DND-41 (cell line): ENCODE results near the gene SLC1A7.

Experiments used
- ATAC-seq: fragments of 200-7000 bp; cut with Tn5 transposase; 3 replicates; pipeline ENCODE4 v1.9.1; 2021; ENCODE audit warnings: low read depth; ENCODE audit not compliant: insufficient read depth
- DNase-seq: peaks from one replicate; pipeline ENCODE4 v3.0.0-alpha.2; 2020
- H2AFZ ChIP-seq: 2 replicates; pipeline ENCODE4 v1.6.0; 2012; ENCODE audit warnings: low read depth, low read length
- H3K27ac ChIP-seq: 2 replicates; pipeline ENCODE4 v1.5.1; 2012; ENCODE audit warnings: low read length, inconsistent platforms
- H3K27me3 ChIP-seq: fragments of 200-600 bp; sonication (generic); 2 replicates; pipeline ENCODE4 v1.6.0; 2012; ENCODE audit warnings: low read length, mild to moderate bottlenecking, inconsistent platforms; ENCODE audit not compliant: insufficient read depth, poor library complexity
- H3K36me3 ChIP-seq: 2 replicates; pipeline ENCODE4 v1.5.1; 2012; ENCODE audit warnings: low read length, inconsistent platforms; ENCODE audit not compliant: insufficient read depth
- H3K4me1 ChIP-seq: 2 replicates; pipeline ENCODE4 v1.5.1; 2012; ENCODE audit warnings: mild to moderate bottlenecking, low read length; ENCODE audit not compliant: insufficient read depth
- H3K4me2 ChIP-seq: 2 replicates; pipeline ENCODE4 v1.6.0; 2012; ENCODE audit warnings: mild to moderate bottlenecking, moderate library complexity, low read length, inconsistent platforms; ENCODE audit not compliant: insufficient read depth
- H3K4me3 ChIP-seq, 2 experiments: fragments of 200-600 bp in 1 of 2; shearing (Covaris generic) in 1 of 2; 2 replicates each; pipeline ENCODE4 v1.5.1; 2012 to 2016; ENCODE audit warnings: inconsistent platforms in 2 of 2, low read length in 2 of 2, mild to moderate bottlenecking in 2 of 2, low read depth in 1 of 2, moderate library complexity in 1 of 2
- H3K79me2 ChIP-seq: 2 replicates; pipeline ENCODE4 v1.6.0; 2012; ENCODE audit warnings: low read length, inconsistent platforms; ENCODE audit not compliant: insufficient read depth
- H3K9ac ChIP-seq: 2 replicates; pipeline ENCODE4 v1.6.0; 2012; ENCODE audit warnings: low read depth, mild to moderate bottlenecking, inconsistent platforms, low read length, moderate library complexity
- H3K9me3 ChIP-seq: 2 replicates; pipeline ENCODE4 v1.5.1; 2012; ENCODE audit warnings: low read length, moderate library complexity, mild to moderate bottlenecking, inconsistent platforms; ENCODE audit not compliant: insufficient read depth, severe bottlenecking
- H4K20me1 ChIP-seq: 2 replicates; pipeline ENCODE4 v1.6.0; 2012; ENCODE audit warnings: low read length; ENCODE audit not compliant: insufficient read depth
- CTCF ChIP-seq: IDR thresholded peaks from 2 replicates; pipeline ENCODE4 v1.5.1; 2012; ENCODE audit warnings: borderline replicate concordance, low read length, moderate library complexity, mild to moderate bottlenecking; ENCODE audit not compliant: poor library complexity, severe bottlenecking; ENCODE audit errors: extremely low read depth
- EZH2 ChIP-seq: IDR thresholded peaks from 3 replicates; pipeline ENCODE4 v1.6.1; 2012; ENCODE audit warnings: borderline replicate concordance, low read depth, mild to moderate bottlenecking, moderate library complexity, low read length, inconsistent platforms; ENCODE audit not compliant: severe bottlenecking

The SLC1A7 gene

GRCh38 chr1:53080041-53080440 is 62.4 kb downstream of the SLC1A7 start:
- Histone ChIP-seq H4K20me1 (peaks cover 5% of the 10 kb centered on the region), H3K4me1 (no peaks in the 10 kb centered on the region), H3K79me2 (no peaks in the 10 kb centered on the region), H3K9me3 (no peaks in the 10 kb centered on the region), H3K4me3 (no peak overlapping the region), H2AFZ (no peak overlapping the region), H3K9ac (no peak overlapping the region), H3K4me2 (no peak overlapping the region), H3K36me3 (no peaks in the 10 kb centered on the region), H3K27me3 (no peaks in the 10 kb centered on the region), H3K27ac (no peak overlapping the region)
- no peak for DNase-seq
- ATAC-seq, result no peak
- TF ChIP-seq EZH2 (no peak), CTCF (no peak)

- H4K20me1 ChIP-seq, result peaks cover 5% of the 10 kb centered on the region
- H3K9me3 ChIP-seq, result no peaks in the 10 kb centered on the region
- no peak overlapping the region for H3K4me3 ChIP-seq
- no peaks in the 10 kb centered on the region for H3K27me3 ChIP-seq
- no peak for TF ChIP-seq EZH2
- no peak for TF ChIP-seq CTCF
- DNase-seq (no peak), ATAC-seq (no peak)
- H3K9ac ChIP-seq, result no peak overlapping the region
- no peaks in the 10 kb centered on the region for H3K79me2 ChIP-seq
- H2AFZ ChIP-seq, result no peak overlapping the region
- H3K4me1 ChIP-seq, result no peaks in the 10 kb centered on the region
- H3K4me2 ChIP-seq, result no peak overlapping the region
- no peak overlapping the region for H3K27ac ChIP-seq
- H3K36me3 ChIP-seq, result no peaks in the 10 kb centered on the region
These were observed 63.2 kb downstream of the SLC1A7 start for GRCh38 chr1:53079251-53079650.

GRCh38 chr1:53078333-53079101 is 63.9 kb downstream of the SLC1A7 start:
- H3K9ac ChIP-seq, result no peak overlapping the region
- no peaks in the 10 kb centered on the region for H3K9me3 ChIP-seq
- DNase-seq (no peak), ATAC-seq (no peak)
- H3K4me3 ChIP-seq, result no peak overlapping the region
- TF ChIP-seq EZH2 (no peak), CTCF (no peak)
- no peaks in the 10 kb centered on the region for H3K27me3 ChIP-seq
- H3K27ac ChIP-seq, result no peak overlapping the region
- H3K36me3 ChIP-seq, result no peaks in the 10 kb centered on the region
- H3K4me2 ChIP-seq, result no peak overlapping the region
- H3K79me2 ChIP-seq, result no peaks in the 10 kb centered on the region
- no peaks in the 10 kb centered on the region for H3K4me1 ChIP-seq
- peaks cover 5% of the 10 kb centered on the region for H4K20me1 ChIP-seq
- no peak overlapping the region for H2AFZ ChIP-seq

GRCh38 chr1:53077599-53077965 is 64.9 kb downstream of the SLC1A7 start:
- TF ChIP-seq CTCF (no peak), EZH2 (no peak)
- no peaks in the 10 kb centered on the region for H3K27me3 ChIP-seq
- H3K4me2 ChIP-seq, result no peak overlapping the region
- no peaks in the 10 kb centered on the region for H3K9me3 ChIP-seq
- no peak overlapping the region for H2AFZ ChIP-seq
- no peak overlapping the region for H3K27ac ChIP-seq
- no peaks in the 10 kb centered on the region for H3K4me1 ChIP-seq
- H3K79me2 ChIP-seq, result no peaks in the 10 kb centered on the region
- no peaks in the 10 kb centered on the region for H3K36me3 ChIP-seq
- ATAC-seq (no peak), DNase-seq (no peak)
- H3K9ac ChIP-seq, result no peak overlapping the region
- H3K4me3 ChIP-seq, result no peak overlapping the region
- H4K20me1 ChIP-seq, result no peaks in the 10 kb centered on the region; the same call in none of the 2 replicates
